Measurements from ENCODE around the gene TMOD1.

The TMOD1 gene

GRCh38 chr9:97556721-97557605 lies 55.5 kb downstream of the TMOD1 start:
- CTCF ChIA-PET = no interaction called here
- DNase-seq (ENCODE audit: low read depth, low spot score) = no peak
- POLR2A ChIA-PET = no interaction called here
- no peak overlapping the region for H3K4me3 ChIP-seq (ENCODE audit: low read depth, low read length)
- TF ChIP-seq, protein P1, sequence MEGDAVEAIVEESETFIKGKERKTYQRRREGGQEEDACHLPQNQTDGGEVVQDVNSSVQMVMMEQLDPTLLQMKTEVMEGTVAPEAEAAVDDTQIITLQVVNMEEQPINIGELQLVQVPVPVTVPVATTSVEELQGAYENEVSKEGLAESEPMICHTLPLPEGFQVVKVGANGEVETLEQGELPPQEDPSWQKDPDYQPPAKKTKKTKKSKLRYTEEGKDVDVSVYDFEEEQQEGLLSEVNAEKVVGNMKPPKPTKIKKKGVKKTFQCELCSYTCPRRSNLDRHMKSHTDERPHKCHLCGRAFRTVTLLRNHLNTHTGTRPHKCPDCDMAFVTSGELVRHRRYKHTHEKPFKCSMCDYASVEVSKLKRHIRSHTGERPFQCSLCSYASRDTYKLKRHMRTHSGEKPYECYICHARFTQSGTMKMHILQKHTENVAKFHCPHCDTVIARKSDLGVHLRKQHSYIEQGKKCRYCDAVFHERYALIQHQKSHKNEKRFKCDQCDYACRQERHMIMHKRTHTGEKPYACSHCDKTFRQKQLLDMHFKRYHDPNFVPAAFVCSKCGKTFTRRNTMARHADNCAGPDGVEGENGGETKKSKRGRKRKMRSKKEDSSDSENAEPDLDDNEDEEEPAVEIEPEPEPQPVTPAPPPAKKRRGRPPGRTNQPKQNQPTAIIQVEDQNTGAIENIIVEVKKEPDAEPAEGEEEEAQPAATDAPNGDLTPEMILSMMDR (IDR thresholded peaks at IDR 0.05; ENCODE audit: insufficient read depth, low read length, missing control alignments) = no peak

- DNase-seq (ENCODE audit: low read depth, low spot score) = no peak
- H3K4me3 ChIP-seq (ENCODE audit: low read depth, low read length) = no peak overlapping the region
- ChIA-PET POLR2A (no interaction called here), CTCF (no interaction called here)
- TF ChIP-seq, protein P1 (IDR thresholded peaks at IDR 0.05; ENCODE audit: insufficient read depth, low read length, missing control alignments) = no peak
Measured at GRCh38 chr9:97557606-97558095, 56.2 kb downstream of the TMOD1 start.

GRCh38 chr9:97558701-97559101 lies 57.2 kb downstream of the TMOD1 start:
- ChIA-PET CTCF (interaction anchor here (0.8 kb wide), 1 partner anchor 40 kb away, joined by 3 read pairs; no protein-coding TSS in a partner anchor), POLR2A (interaction anchor here (0.7 kb wide), 1 partner anchor 40 kb away, joined by 3 read pairs; no protein-coding TSS in a partner anchor)
- DNase-seq (ENCODE audit: low read depth, low spot score) = no peak
- no peak overlapping the region for H3K4me3 ChIP-seq (ENCODE audit: low read depth, low read length)
- TF ChIP-seq, protein P1 (IDR thresholded peaks at IDR 0.05; ENCODE audit: insufficient read depth, low read length, missing control alignments) = no peak

GRCh38 chr9:97559111-97559514 lies 57.6 kb downstream of the TMOD1 start:
- TF ChIP-seq, protein P1 (IDR thresholded peaks at IDR 0.05; ENCODE audit: insufficient read depth, low read length, missing control alignments) = no peak
- POLR2A ChIA-PET = interaction anchor here (0.7 kb wide), 1 partner anchor 40 kb away, joined by 3 read pairs; no protein-coding TSS in a partner anchor
- H3K4me3 ChIP-seq (ENCODE audit: low read depth, low read length) = no peak overlapping the region
- CTCF ChIA-PET = interaction anchor here (0.8 kb wide), 1 partner anchor 39 kb away, joined by 3 read pairs; no protein-coding TSS in a partner anchor
- no peak for DNase-seq (ENCODE audit: low read depth, low spot score)

GRCh38 chr9:97560154-97560553 lies 58.7 kb downstream of the TMOD1 start:
- ChIA-PET CTCF (no interaction called here), POLR2A (no interaction called here)
- H3K4me3 ChIP-seq (ENCODE audit: low read depth, low read length) = no peak overlapping the region
- TF ChIP-seq, protein P1 (IDR thresholded peaks at IDR 0.05; ENCODE audit: insufficient read depth, low read length, missing control alignments) = no peak
- no peak for DNase-seq (ENCODE audit: low read depth, low spot score)

DNA sequence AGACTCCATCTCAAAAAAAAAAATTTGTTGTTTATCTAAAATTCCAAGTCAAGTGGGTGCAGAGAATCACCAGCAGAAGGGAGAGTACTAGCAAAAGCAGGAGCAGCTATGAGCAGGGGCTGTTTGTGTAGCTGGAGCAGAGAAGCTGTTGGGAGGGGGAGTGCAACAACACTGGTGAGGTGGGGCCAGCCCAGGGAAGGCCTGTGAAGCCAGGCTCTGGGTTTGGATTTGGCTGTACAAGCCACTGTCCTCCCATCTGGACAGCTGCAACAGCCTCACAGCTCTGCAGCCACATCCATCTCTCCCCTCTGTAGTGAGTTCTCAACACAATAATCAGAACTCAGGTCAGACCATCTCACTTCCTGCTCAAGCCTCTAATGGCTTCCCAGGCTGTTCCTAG lies 59.4 kb downstream of the TMOD1 start:
- POLR2A ChIA-PET = interaction anchor here (0.7 kb wide), 1 partner anchor 73 kb away, joined by 4 read pairs; the partner anchor contains the start of genes NCBP1 and TSTD2

More for the DNA sequence above, 59.4 kb downstream of the TMOD1 start:
- CTCF ChIA-PET = no interaction called here
- TF ChIP-seq, protein P1 (IDR thresholded peaks at IDR 0.05; ENCODE audit: insufficient read depth, low read length, missing control alignments) = no peak
- DNase-seq (ENCODE audit: low read depth, low spot score) = no peak
- H3K4me3 ChIP-seq (ENCODE audit: low read depth, low read length) = no peak overlapping the region

Data from AG04449 (cell line).